HG03064 (cell line): ENCODE measurements around the gene HIVEP3.
A peak's percentile ranks its signal among the peaks of the same experiment; 100 is the strongest.

Source experiments
- ATAC-seq: cut with Tn5 transposase; IDR thresholded peaks from one replicate; pipeline ENCODE4 v1.9.1; 2021; ENCODE audit warnings: low read depth; ENCODE audit not compliant: unreplicated experiment

Gene HIVEP3

GRCh38 chr1:41738006-41738405, 180.7 kb downstream of the HIVEP3 start:
- no peak for ATAC-seq

DNA sequence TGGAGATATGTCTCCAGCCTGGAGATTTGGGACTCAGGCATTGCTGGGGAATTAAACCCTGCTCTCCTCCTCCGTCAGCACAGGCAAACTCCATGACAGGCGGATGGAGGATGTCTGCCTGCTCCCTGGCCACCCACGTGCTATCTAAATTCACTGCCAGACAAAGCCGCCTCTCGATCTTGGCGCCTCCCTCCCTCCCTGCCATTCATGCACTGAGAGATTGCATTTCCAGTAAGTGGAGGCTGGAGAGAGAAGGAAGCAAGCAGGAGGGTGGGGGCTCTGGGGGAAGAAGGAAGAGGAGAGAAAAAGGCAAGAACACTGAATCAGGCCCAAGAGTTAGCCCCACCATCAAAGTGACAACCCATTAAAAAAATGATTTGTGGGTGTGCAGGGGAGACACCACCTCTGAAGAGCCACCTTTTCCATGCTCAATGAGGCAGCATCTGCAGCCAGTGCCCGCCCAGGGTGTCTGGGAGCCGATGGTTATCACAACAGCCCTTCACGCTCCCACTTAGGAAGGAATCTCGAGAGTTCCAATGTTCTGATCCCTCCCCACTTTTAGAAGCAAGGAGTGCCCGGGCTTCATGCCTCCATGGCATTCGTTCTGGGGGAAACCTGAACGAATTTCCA, 183.0 kb downstream of the HIVEP3 start:
- no peak for ATAC-seq

- ATAC-seq, result no peak
These were observed 183.6 kb downstream of the HIVEP3 start for GRCh38 chr1:41735139-41735538.

GRCh38 chr1:41734201-41734970, 184.3 kb downstream of the HIVEP3 start:
- ATAC-seq, result no peak

- no peak for ATAC-seq
These were observed 185.0 kb downstream of the HIVEP3 start for GRCh38 chr1:41733725-41734124.

DNA sequence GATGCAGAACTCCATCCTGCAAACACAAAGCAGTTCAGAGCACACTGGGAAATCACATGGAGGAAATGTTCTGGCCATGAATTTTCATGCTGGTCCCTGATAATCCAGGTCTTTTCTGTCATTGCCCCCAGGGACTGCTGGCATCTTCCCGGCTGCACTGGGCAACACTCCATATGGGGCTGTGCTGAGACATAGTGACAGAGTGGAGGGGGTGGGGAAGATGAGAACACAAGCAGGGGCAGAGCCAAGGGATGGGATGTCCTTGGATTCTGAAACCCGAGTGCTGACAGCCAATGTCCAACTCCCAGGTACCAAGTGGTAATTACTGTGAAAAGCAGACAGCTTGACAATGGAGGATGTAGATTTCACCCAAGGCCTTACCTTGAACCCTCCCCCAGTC, 185.7 kb downstream of the HIVEP3 start:
- no peak for ATAC-seq

DNA sequence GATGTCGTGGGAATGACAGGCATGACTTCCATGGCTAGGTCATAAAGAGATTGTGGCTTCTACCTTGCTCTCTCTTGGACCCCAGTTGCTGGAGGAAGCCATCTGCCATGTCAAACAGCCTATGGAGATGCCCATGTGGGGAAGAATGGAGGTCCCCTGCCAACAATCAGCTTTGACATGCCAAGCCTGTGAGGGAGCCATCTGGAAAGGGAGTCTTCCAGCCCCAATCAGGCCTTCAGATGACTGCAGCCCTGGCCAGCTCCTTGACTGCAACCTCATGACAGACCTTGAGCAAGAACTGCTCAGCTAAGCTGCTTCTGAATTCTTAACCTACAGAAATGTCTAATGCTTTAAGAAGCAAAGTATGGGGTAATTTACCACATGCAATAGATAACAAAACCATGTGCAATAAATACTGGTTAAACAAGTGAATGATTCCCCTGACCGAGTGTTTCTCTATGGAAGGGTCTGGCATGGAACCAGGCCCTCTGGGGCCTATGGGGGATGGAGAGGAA, 187.1 kb downstream of the HIVEP3 start:
- ATAC-seq, result no peak

GRCh38 chr1:41730806-41731205, 187.9 kb downstream of the HIVEP3 start:
- no peak for ATAC-seq

GRCh38 chr1:41728403-41729202, 190.1 kb downstream of the HIVEP3 start:
- ATAC-seq, result peak; percentile 76

DNA sequence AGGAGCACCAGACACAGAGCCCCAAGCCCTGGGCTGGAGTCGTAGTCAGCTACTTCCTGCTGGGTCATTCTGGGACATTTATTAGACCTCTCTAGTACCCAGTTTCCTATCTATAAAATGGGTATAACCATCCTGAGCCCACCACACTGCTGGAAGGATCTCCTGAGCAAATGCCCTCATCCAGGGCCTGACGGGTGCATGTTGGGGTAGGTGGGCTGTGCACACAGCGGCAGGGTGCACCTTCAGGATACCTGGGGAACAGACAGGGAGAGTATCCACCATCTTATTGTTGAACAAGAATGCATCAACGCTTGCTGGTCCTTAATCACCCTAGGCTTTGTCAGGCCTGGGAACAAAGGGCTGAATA, 191.0 kb downstream of the HIVEP3 start:
- no peak for ATAC-seq

- no peak for ATAC-seq
These were observed 191.6 kb downstream of the HIVEP3 start for GRCh38 chr1:41726899-41727748.

DNA sequence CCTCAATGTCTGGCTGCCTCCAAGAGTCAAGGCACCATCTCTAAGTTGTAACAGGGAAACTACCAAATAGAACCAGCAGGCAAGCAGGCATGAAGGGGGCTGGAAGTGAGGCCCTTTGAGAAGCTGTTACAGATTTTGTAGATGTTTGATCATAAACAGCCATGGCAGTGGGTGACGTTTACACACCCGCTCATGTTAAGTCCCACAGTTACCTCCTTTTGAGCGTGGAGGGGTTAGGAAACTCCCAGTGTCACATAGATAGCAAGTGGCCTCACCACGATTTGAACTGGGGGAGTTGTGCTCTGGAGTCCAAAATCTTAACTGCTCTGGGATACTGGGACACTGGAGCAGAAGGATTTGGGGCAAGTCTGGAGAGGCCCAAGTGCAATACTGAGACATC, 192.4 kb downstream of the HIVEP3 start:
- no peak for ATAC-seq

DNA sequence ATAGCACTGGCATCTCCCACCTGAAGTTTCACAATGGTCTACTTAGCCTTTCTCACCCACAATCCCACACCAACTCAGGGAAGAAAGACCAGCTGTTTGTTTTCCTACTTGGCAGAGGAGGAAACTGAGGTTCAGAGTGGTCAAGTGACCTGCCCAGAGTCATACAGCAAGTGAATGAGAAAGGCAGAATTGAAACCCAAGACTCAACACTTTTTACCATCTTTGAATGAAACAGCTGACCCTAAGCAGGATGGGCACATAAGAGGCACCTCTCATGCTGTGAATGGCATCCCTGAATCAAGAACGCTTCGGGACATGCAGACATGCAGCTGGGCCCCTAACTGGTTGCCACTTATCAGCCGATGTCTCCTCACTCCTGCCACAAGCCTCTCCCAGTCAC, 193.8 kb downstream of the HIVEP3 start:
- no peak for ATAC-seq

DNA sequence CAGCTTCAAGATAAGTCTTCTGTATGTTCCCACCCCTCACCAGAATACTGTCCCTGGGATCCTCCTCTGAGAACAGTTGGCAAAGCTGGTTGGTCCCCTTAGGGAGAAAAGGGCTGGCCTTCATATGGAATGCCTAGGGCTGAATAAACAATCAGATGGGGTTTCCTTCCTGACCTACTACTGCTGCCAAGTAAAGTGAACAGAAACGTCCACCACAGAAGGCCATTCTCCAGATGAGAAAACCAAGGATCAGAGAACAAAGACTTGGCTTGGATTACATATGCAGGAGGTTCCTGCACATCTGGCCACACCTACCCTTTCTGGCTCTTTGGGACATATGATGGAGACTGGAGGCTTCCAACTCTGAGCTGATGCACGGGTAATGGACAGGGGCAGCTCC, 194.5 kb downstream of the HIVEP3 start:
- no peak for ATAC-seq

GRCh38 chr1:41723786-41724185, 194.9 kb downstream of the HIVEP3 start:
- ATAC-seq, result no peak

DNA sequence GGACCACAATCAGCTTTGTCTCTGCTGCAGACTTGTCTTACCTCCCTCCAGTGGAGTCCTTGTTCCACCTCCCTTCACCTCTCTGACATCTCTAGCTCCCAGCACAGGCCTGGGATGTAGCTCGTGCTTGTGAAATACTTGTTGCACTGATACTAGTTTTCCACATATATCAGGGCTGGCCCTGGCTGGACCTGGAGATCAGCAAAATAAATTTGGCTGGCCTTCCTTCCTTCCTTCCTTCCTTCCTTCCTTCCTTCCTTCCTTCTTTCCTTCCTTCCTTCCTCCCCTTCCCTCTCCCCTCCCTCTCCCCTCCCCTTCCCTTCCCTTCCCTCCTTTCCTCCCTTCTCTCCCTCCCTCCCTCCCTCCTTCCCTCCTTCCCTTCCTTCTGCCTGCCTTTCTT, 196.5 kb downstream of the HIVEP3 start:
- ATAC-seq, result no peak

GRCh38 chr1:41720861-41721410, 197.8 kb downstream of the HIVEP3 start:
- ATAC-seq, result no peak

DNA sequence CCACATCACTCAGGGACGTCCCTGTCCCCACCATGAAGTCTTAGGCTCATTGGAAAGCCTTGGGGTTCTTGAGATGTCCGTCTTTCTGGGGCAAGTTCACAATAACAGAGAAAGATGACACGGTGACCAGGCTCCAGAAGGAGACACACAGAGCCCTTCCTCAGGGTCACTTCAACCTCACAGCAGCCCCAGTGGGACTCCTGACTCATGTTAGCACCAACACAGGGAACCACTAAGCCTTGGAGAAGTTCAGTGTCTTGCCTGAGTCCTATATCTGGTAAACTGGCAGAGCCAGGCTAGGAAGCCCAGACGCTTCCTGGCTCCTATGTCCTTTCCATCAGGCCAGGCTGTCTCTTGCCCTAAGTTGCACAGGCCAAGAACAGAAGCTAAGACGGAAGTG, 199.1 kb downstream of the HIVEP3 start:
- no peak for ATAC-seq

DNA sequence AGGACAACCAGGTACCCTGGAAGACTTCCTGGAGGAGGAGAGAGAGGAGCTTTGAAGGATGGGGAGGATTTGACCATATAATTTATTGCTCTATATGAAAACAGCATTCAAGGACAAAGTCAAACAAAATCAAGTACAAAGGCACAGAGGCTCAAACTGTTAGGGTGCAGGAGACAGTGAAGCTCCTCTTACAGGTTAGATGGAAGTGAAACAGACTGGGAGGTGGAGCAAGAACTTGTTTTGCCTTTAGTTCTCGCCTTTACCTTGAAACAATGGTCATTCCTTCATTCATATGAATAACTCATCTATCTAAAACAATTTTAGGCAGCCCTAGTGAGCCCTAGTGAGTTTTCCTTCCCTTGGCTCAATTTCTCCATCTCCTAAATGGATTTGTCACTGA, 199.6 kb downstream of the HIVEP3 start:
- no peak for ATAC-seq

- ATAC-seq, result no peak
These were observed 200.2 kb downstream of the HIVEP3 start for GRCh38 chr1:41718497-41718896.
